Measurements from ENCODE around the gene DAW1.

DNA sequence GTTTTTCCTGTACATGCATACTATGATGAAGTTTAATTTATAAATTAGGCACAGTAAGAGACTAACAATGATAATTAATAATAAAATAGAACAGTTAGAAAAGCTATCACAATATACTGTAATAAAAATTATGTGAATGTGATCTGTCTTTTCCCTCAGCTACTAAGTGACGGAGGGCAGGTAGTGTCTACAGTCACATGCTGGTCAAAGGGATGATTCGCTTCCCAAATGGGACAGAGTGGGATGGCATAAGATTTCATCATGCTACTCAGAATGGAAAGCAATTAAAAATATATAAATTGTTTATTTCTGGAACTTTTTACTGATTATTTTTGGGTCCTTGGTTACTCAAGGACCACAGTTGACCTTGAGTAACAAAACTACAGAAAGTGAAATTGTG is 71.5 kb downstream of the DAW1 start:
- TF ChIP-seq, protein P1, sequence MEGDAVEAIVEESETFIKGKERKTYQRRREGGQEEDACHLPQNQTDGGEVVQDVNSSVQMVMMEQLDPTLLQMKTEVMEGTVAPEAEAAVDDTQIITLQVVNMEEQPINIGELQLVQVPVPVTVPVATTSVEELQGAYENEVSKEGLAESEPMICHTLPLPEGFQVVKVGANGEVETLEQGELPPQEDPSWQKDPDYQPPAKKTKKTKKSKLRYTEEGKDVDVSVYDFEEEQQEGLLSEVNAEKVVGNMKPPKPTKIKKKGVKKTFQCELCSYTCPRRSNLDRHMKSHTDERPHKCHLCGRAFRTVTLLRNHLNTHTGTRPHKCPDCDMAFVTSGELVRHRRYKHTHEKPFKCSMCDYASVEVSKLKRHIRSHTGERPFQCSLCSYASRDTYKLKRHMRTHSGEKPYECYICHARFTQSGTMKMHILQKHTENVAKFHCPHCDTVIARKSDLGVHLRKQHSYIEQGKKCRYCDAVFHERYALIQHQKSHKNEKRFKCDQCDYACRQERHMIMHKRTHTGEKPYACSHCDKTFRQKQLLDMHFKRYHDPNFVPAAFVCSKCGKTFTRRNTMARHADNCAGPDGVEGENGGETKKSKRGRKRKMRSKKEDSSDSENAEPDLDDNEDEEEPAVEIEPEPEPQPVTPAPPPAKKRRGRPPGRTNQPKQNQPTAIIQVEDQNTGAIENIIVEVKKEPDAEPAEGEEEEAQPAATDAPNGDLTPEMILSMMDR (IDR thresholded peaks at IDR 0.05 in 2 of 3, conservative IDR thresholded peaks at IDR 0.05 in 1 of 3; ENCODE audit: control insufficient read depth in 2 of 3, extremely low read depth in 1 of 3, insufficient read depth in 1 of 3, low read depth in 3 of 3, low read length in 3 of 3): no peak
- TF ChIP-seq, protein P2, sequence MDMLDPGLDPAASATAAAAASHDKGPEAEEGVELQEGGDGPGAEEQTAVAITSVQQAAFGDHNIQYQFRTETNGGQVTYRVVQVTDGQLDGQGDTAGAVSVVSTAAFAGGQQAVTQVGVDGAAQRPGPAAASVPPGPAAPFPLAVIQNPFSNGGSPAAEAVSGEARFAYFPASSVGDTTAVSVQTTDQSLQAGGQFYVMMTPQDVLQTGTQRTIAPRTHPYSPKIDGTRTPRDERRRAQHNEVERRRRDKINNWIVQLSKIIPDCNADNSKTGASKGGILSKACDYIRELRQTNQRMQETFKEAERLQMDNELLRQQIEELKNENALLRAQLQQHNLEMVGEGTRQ (IDR thresholded peaks at IDR 0.05; ENCODE audit: borderline replicate concordance, low read depth, low read length): no peak
- TF ChIP-seq POLR2A (IDR thresholded peaks at IDR 0.05; ENCODE audit: low read depth, low read length) (no peak), CBX3 (IDR thresholded peaks at IDR 0.05; ENCODE audit: borderline replicate concordance, low read depth) (no peak), ZNF207 (IDR thresholded peaks at IDR 0.05; ENCODE audit: borderline replicate concordance) (no peak), BRCA1 (IDR thresholded peaks at IDR 0.05; ENCODE audit: low read depth, low read length) (no peak)

Data from GM12878 (cell line).